GM19240 (cell line): ENCODE measurements around the gene SPI1.
"Not testable (repeated sequence)": the region's sequence is repeated elsewhere in the genome, so short reads cannot be mapped to it uniquely, and the experiment has no call there.

Experiments
- DNase-seq: peaks from one replicate; pipeline ENCODE4 v3.0.0; 2011; ENCODE audit warnings: low spot score; ENCODE audit not compliant: insufficient read length

SPI1 gene

GRCh38 chr11:47340980-47341775 lies 37.2 kb downstream of the SPI1 start:
- DNase-seq: no peak

GRCh38 chr11:47340010-47340409 lies 38.3 kb downstream of the SPI1 start:
- DNase-seq: no peak

- no peak for DNase-seq
Measured at GRCh38 chr11:47338396-47339241, 39.7 kb downstream of the SPI1 start.

GRCh38 chr11:47337229-47337924 lies 41.0 kb downstream of the SPI1 start:
- no peak for DNase-seq

GRCh38 chr11:47336595-47336994 lies 41.8 kb downstream of the SPI1 start:
- no peak for DNase-seq

GRCh38 chr11:47335733-47336132 lies 42.6 kb downstream of the SPI1 start:
- no peak for DNase-seq

- not testable (repeated sequence) for DNase-seq
Measured at GRCh38 chr11:47334699-47335411, 43.5 kb downstream of the SPI1 start.

GRCh38 chr11:47333886-47334443 lies 44.4 kb downstream of the SPI1 start:
- DNase-seq: no peak

- no peak for DNase-seq
Measured at GRCh38 chr11:47333526-47333845, 44.9 kb downstream of the SPI1 start.

- DNase-seq: no peak
Measured at GRCh38 chr11:47332791-47333525, 45.4 kb downstream of the SPI1 start.

- no peak for DNase-seq
Measured at GRCh38 chr11:47332303-47332711, 46.0 kb downstream of the SPI1 start.

GRCh38 chr11:47331454-47332302 lies 46.7 kb downstream of the SPI1 start:
- no peak for DNase-seq

- DNase-seq: no peak
Measured at GRCh38 chr11:47329987-47330931, 48.1 kb downstream of the SPI1 start.

GRCh38 chr11:47329431-47329986 lies 48.8 kb downstream of the SPI1 start:
- no peak for DNase-seq

GRCh38 chr11:47328449-47329390 lies 49.6 kb downstream of the SPI1 start:
- no peak for DNase-seq

GRCh38 chr11:47327949-47328348 lies 50.4 kb downstream of the SPI1 start:
- DNase-seq: no peak

- no peak for DNase-seq
Measured at GRCh38 chr11:47327025-47327424, 51.3 kb downstream of the SPI1 start.
